BLaER1 (cell line): ENCODE results near the gene SPATA7.

Experiments used
- H3K27ac ChIP-seq: shearing (Covaris generic); formaldehyde crosslinking; 2 replicates; pipeline ENCODE4 v1.8.1; 2022
- H3K27me3 ChIP-seq: shearing (Covaris generic); formaldehyde crosslinking; 2 replicates; pipeline ENCODE4 v1.8.1; 2022
- H3K36me3 ChIP-seq: shearing (Covaris generic); formaldehyde crosslinking; 2 replicates; pipeline ENCODE4 v1.8.1; 2022
- H3K4me1 ChIP-seq: shearing (Covaris generic); formaldehyde crosslinking; 2 replicates; pipeline ENCODE4 v1.8.1; 2022
- H3K4me2 ChIP-seq: shearing (Covaris generic); formaldehyde crosslinking; 2 replicates; pipeline ENCODE4 v1.8.1; 2022
- H3K4me3 ChIP-seq: shearing (Covaris generic); formaldehyde crosslinking; 2 replicates; pipeline ENCODE4 v1.8.1; 2022
- H3K9ac ChIP-seq: shearing (Covaris generic); formaldehyde crosslinking; 2 replicates; pipeline ENCODE4 v1.8.1; 2022
- H3K9me3 ChIP-seq: shearing (Covaris generic); formaldehyde crosslinking; 2 replicates; pipeline ENCODE4 v1.8.1; 2022
- H4K20me1 ChIP-seq: shearing (Covaris generic); formaldehyde crosslinking; 2 replicates; pipeline ENCODE4 v1.8.1; 2022
- Cebpa-rat ChIP-seq: shearing (Covaris generic); IDR thresholded peaks from 2 replicates; pipeline ENCODE4 v1.8.1; 2022

The SPATA7 gene

DNA sequence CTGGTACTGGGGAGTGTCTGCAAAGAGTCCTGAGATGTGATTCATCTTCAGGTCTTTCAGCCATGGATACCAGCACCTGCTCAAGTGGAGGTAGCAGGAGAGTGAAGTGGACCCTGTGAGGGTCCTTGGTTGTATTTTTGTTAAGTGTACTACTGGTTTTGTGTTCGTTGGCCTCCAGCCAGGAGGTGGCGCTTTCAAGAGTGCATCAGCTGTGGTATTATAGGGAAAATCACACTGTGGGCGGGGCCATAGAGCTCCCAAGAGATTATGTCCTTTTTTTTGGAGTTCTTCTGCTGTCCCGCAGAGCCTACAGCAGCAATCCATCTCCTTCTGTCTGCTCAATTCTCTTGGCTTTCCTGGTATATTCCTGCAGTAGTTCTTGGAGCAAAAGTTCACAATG is 66.8 kb downstream of the SPATA7 start:
- Histone ChIP-seq H3K36me3 (peaks cover 32% of the 10 kb centered on the region), H3K9me3 (no peaks in the 10 kb centered on the region; the same call in 1 of the 2 replicates), H3K4me1 (no peaks in the 10 kb centered on the region), H3K9ac (no peak overlapping the region), H3K27me3 (no peaks in the 10 kb centered on the region), H3K4me2 (no peak overlapping the region), H3K27ac (no peak overlapping the region), H3K4me3 (no peak overlapping the region), H4K20me1 (no peaks in the 10 kb centered on the region)
- TF ChIP-seq Cebpa-rat: no peak

- H3K27ac ChIP-seq: no peak overlapping the region
- TF ChIP-seq Cebpa-rat: no peak
- no peaks in the 10 kb centered on the region for H3K27me3 ChIP-seq
- H3K9ac ChIP-seq: no peak overlapping the region
- H3K36me3 ChIP-seq: peaks cover 32% of the 10 kb centered on the region
- H3K9me3 ChIP-seq: no peaks in the 10 kb centered on the region; the same call in 1 of the 2 replicates
- H3K4me1 ChIP-seq: no peaks in the 10 kb centered on the region
- no peak overlapping the region for H3K4me3 ChIP-seq
- no peak overlapping the region for H3K4me2 ChIP-seq
- H4K20me1 ChIP-seq: no peaks in the 10 kb centered on the region
Measured at GRCh38 chr14:88454886-88455285, 69.4 kb downstream of the SPATA7 start.

GRCh38 chr14:88463318-88463717 is 77.9 kb downstream of the SPATA7 start:
- H3K27me3 ChIP-seq: no peaks in the 10 kb centered on the region
- H3K27ac ChIP-seq: no peak overlapping the region
- no peaks in the 10 kb centered on the region for H3K4me1 ChIP-seq
- peaks cover 13% of the 10 kb centered on the region; the same call in 1 of the 2 replicates for H3K9me3 ChIP-seq
- no peak overlapping the region for H3K4me3 ChIP-seq
- no peak overlapping the region for H3K4me2 ChIP-seq
- H4K20me1 ChIP-seq: no peaks in the 10 kb centered on the region
- no peak for TF ChIP-seq Cebpa-rat
- H3K36me3 ChIP-seq: peaks cover 16% of the 10 kb centered on the region
- no peak overlapping the region for H3K9ac ChIP-seq

DNA sequence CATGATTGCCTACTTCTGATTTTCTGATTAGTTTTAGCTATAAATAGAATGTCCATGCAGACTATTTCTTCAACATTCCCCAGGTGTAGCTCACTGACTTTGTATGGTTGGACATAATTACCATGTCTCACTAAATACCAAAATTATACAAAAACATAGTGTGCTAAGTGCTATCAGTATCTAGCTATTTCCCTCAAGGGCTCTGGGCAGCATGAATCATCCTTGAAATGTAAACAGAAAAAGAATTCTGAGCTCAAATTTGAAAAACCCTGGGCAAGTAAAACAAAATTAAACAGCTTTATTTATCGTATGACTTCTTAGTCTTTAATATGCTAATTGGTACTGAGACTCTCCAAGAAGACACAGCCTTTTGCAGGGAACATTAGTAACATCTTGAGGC is 82.9 kb downstream of the SPATA7 start:
- Histone ChIP-seq H3K36me3 (no peaks in the 10 kb centered on the region), H3K9ac (no peak overlapping the region), H3K27ac (no peak overlapping the region), H3K4me3 (no peak overlapping the region), H3K4me2 (no peak overlapping the region), H3K9me3 (no peaks in the 10 kb centered on the region), H4K20me1 (no peaks in the 10 kb centered on the region), H3K4me1 (no peaks in the 10 kb centered on the region), H3K27me3 (no peaks in the 10 kb centered on the region)
- TF ChIP-seq Cebpa-rat: no peak

- Histone ChIP-seq H4K20me1 (no peaks in the 10 kb centered on the region), H3K4me1 (no peaks in the 10 kb centered on the region), H3K4me3 (no peak overlapping the region), H3K27me3 (no peaks in the 10 kb centered on the region), H3K9me3 (no peaks in the 10 kb centered on the region), H3K36me3 (no peaks in the 10 kb centered on the region), H3K27ac (no peak overlapping the region), H3K4me2 (no peak overlapping the region), H3K9ac (no peak overlapping the region)
- TF ChIP-seq Cebpa-rat: no peak
Measured at GRCh38 chr14:88470542-88471440, 85.3 kb downstream of the SPATA7 start.

DNA sequence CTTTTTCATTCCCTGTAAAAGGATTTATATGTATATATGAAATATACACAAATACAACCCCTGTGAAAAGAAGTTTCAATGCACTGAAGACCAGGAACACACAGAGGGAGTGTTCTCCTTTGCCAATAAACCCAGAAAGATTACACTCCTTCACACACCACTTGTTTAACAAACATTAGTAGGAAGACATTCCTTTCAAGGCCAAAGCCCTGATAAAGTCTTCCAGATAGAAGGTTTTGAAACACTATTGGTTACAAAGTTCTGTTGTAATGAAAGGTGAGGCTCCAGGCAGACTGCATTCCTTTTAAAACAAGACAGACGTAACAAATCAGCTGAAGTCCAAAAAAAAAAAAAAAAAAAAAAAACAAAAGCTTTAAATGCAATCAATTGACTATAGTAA is 88.3 kb downstream of the SPATA7 start:
- Histone ChIP-seq H3K27me3 (no peaks in the 10 kb centered on the region), H3K4me3 (no peak overlapping the region), H3K4me2 (no peak overlapping the region), H3K9ac (no peak overlapping the region), H3K27ac (no peak overlapping the region), H3K9me3 (peaks cover 2% of the 10 kb centered on the region), H4K20me1 (no peaks in the 10 kb centered on the region), H3K36me3 (no peaks in the 10 kb centered on the region), H3K4me1 (no peaks in the 10 kb centered on the region)
- TF ChIP-seq Cebpa-rat: no peak

GRCh38 chr14:88476214-88476774 is 90.8 kb downstream of the SPATA7 start:
- Histone ChIP-seq H3K36me3 (no peaks in the 10 kb centered on the region), H3K9me3 (peaks cover 17% of the 10 kb centered on the region), H3K27me3 (no peaks in the 10 kb centered on the region), H3K27ac (no peak overlapping the region), H3K9ac (no peak overlapping the region), H3K4me1 (peaks cover 9% of the 10 kb centered on the region; the same call in 1 of the 2 replicates), H3K4me3 (no peak overlapping the region), H3K4me2 (no peak overlapping the region), H4K20me1 (no peaks in the 10 kb centered on the region)
- TF ChIP-seq Cebpa-rat: no peak

GRCh38 chr14:88476825-88477224 is 91.4 kb downstream of the SPATA7 start:
- no peak overlapping the region for H3K27ac ChIP-seq
- H3K36me3 ChIP-seq: no peaks in the 10 kb centered on the region
- H3K9ac ChIP-seq: no peak overlapping the region
- H3K27me3 ChIP-seq: no peaks in the 10 kb centered on the region
- no peaks in the 10 kb centered on the region for H4K20me1 ChIP-seq
- no peak overlapping the region for H3K4me3 ChIP-seq
- H3K9me3 ChIP-seq: peaks cover 17% of the 10 kb centered on the region
- H3K4me1 ChIP-seq: peaks cover 10% of the 10 kb centered on the region; the same call in 1 of the 2 replicates
- TF ChIP-seq Cebpa-rat: no peak
- no peak overlapping the region for H3K4me2 ChIP-seq

- Histone ChIP-seq H3K9me3 (peaks cover 17% of the 10 kb centered on the region), H3K27me3 (no peaks in the 10 kb centered on the region), H3K36me3 (no peaks in the 10 kb centered on the region), H3K27ac (no peak overlapping the region), H4K20me1 (no peaks in the 10 kb centered on the region), H3K4me3 (no peak overlapping the region), H3K9ac (no peak overlapping the region), H3K4me1 (peaks cover 10% of the 10 kb centered on the region; the same call in 1 of the 2 replicates), H3K4me2 (no peak overlapping the region)
- no peak for TF ChIP-seq Cebpa-rat
Measured at GRCh38 chr14:88477513-88478250, 92.2 kb downstream of the SPATA7 start.

DNA sequence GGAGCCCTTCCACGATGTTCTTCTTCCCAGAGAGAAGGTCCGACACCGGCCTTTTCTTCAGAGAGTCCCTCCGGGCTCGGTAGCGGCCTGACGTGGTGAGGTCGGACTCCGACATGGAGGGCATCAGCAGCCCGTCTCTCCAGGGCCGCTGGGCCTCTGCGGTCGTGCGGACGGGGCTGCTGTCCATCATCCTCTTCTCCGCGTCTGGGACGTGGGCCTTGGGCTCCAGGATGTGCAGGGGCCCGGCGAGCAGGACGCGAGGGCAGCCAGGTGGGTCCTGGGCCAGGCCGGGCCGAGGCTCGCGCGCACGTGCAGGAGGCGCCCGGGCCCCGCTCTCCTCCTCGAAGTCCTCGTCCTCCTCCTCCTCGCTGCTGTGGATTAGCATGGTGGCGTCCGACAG is 93.5 kb downstream of the SPATA7 start:
- Histone ChIP-seq H3K27ac (no peak overlapping the region), H3K9me3 (peaks cover 17% of the 10 kb centered on the region), H4K20me1 (no peaks in the 10 kb centered on the region), H3K36me3 (no peaks in the 10 kb centered on the region), H3K4me3 (no peak overlapping the region), H3K4me1 (peaks cover 10% of the 10 kb centered on the region; the same call in 1 of the 2 replicates), H3K27me3 (no peaks in the 10 kb centered on the region), H3K4me2 (no peak overlapping the region), H3K9ac (no peak overlapping the region)
- no peak for TF ChIP-seq Cebpa-rat
